Gastroesophageal sphincter (tissue), 4 donors: Measurements from ENCODE around the gene NAPG. TPM values are rescaled to one million over a fixed set of nuclear protein-coding genes. Genes with fewer than 3 reads are reported as not detected.
"Not testable (repeated sequence)": the region's sequence is repeated elsewhere in the genome, so short reads cannot be mapped to it uniquely, and the experiment has no call there.

Source experiments
- ATAC-seq: fragments of 150-250 bp; one replicate; pipeline ENCODE4 v1.9.1; 2016; ENCODE audit warnings: mild to moderate bottlenecking, moderate library complexity
- H3K27ac ChIP-seq, 4 donors: fragments of 200-600 bp; sonication (generic) in 3 of 4; 1 replicate in 3 of 4; 2 replicates in 1 of 4; pipeline ENCODE4 v1.5.1; 2016 to 2019
- H3K27me3 ChIP-seq: fragments of 200-600 bp; sonication (generic); one replicate; pipeline ENCODE4 v1.5.1; 2019
- H3K36me3 ChIP-seq, 2 donors: fragments of 200-600 bp; sonication (generic); one replicate each; pipeline ENCODE4 v1.5.1; 2019; ENCODE audit warnings: control low read depth in 1 of 2
- H3K4me1 ChIP-seq, 3 donors: fragments of 200-600 bp; sonication (generic); 1 replicate in 2 of 3; 2 replicates in 1 of 3; pipeline ENCODE4 v1.5.1; 2016 to 2019; ENCODE audit warnings: control low read depth in 2 of 3
- H3K4me3 ChIP-seq, 2 donors: fragments of 200-600 bp; sonication (generic); one replicate each; pipeline ENCODE4 v1.5.1; 2019; ENCODE audit warnings: mild to moderate bottlenecking in 1 of 2, moderate library complexity in 1 of 2
- H3K9me3 ChIP-seq, 3 donors: fragments of 200-600 bp; sonication (generic); one replicate each; pipeline ENCODE4 v1.5.1; 2017 to 2019; ENCODE audit warnings: control low read depth in 2 of 3
- CTCF ChIP-seq, 4 experiments: fragments of 200-600 bp in 2 of 4; fragments of 450-650 bp in 2 of 4; sonication (generic) in 1 of 4; IDR thresholded peaks; one replicate each; pipeline ENCODE4 v1.5.1; 2017 to 2019; ENCODE audit warnings: antibody characterized with exemption in 4 of 4, mild to moderate bottlenecking in 2 of 4, moderate library complexity in 2 of 4
- EP300 ChIP-seq: sonication (generic); formaldehyde crosslinking; IDR thresholded peaks from one replicate; pipeline ENCODE4 v1.6.1; 2017; ENCODE audit warnings: antibody characterized with exemption, mild to moderate bottlenecking
- POLR2A ChIP-seq, 2 donors: fragments of 450-650 bp; IDR thresholded peaks; one replicate each; pipeline ENCODE4 v1.6.1; 2017; ENCODE audit warnings: antibody characterized with exemption in 2 of 2, mild to moderate bottlenecking in 2 of 2, moderate library complexity in 1 of 2
- POLR2AphosphoS5 ChIP-seq: sonication (generic); formaldehyde crosslinking; IDR thresholded peaks from one replicate; pipeline ENCODE4 v1.6.1; 2017; ENCODE audit warnings: antibody characterized with exemption
- WGBS, 2 donors: methylation state at CpG; one replicate each; pipeline ENCODE4 v1.1.5; 2018; ENCODE audit warnings: low coverage in 1 of 2; 5-methylcytosine and 5-hydroxymethylcytosine counted together
- total RNA-seq, 4 donors: library from RNA; depleted of rRNA; stranded (reverse); fragments of >200 nt; gene quantifications; one replicate each; pipeline ENCODE4 v1.1.0, GENCODE V29; 2016

Gene NAPG
- total RNA-seq, 4 donors from 2014 or later = 39.2 to 57.5 (median 45.0) TPM

GRCh38 chr18:10500038-10500437 lies 25.8 kb upstream of the NAPG start:
- 50 to 100% methylated on average over 2 of the region's 2 CpGs for WGBS, 2 donors
- Histone ChIP-seq H3K9me3 (peaks cover 0 to 8% (median 0%) of the 10 kb centered on the region in 3 donors), H3K4me3 (no peak overlapping the region), H3K4me1 (no peaks in the 10 kb centered on the region), H3K36me3 (no peaks in the 10 kb centered on the region), H3K27me3 (no peaks in the 10 kb centered on the region), H3K27ac (no peak overlapping the region)
- ATAC-seq = no peak
- TF ChIP-seq CTCF (IDR thresholded peaks at IDR 0.05) (no peak), EP300 (no peak)

DNA sequence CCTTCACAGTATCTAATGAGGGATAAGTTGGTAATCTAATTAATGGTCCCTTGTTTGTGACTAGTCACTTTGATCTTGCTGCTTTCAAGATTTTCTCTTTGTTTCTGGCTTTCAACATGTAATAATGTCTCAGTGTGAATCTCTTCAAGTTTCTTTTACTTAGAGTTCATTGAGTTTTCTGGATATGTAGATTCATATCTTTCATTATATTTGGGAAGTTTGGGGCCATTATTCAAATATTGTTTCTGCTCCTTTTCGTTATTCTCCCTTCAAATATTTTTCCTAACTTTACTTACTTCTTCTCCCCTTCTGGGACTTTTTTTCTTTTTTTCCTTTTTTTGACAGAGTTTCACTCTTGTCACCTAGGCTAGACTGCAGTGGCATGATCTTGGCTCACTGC lies 21.1 kb upstream of the NAPG start:
- WGBS, 2 donors = 86% methylated on average over 1 of the region's 1 CpG; no CpG with 5 or more reads in 1 of the 2 donors
- ATAC-seq = no peak
- Histone ChIP-seq H3K27me3 (no peaks in the 10 kb centered on the region), H3K9me3 (peaks cover 0 to 27% (median 0%) of the 10 kb centered on the region in 3 donors), H3K36me3 (no peaks in the 10 kb centered on the region), H3K4me3 (no peak overlapping the region), H3K27ac (no peak overlapping the region), H3K4me1 (no peaks in the 10 kb centered on the region)
- TF ChIP-seq CTCF (IDR thresholded peaks at IDR 0.05) = no peak
- TF ChIP-seq POLR2AphosphoS5 = no peak
- no peak for TF ChIP-seq EP300

- H3K4me1 ChIP-seq, H3K4me3 ChIP-seq, H3K27me3 ChIP-seq, ATAC-seq, H3K27ac ChIP-seq, H3K36me3 ChIP-seq: not testable (repeated sequence)
- H3K9me3 ChIP-seq = peaks cover 0 to 27% (median 0%) of the 10 kb centered on the region in 3 donors
- WGBS, 2 donors = no CpG with 5 or more reads among the region's 19 CpGs
Measured at GRCh38 chr18:10505892-10506291, 19.9 kb upstream of the NAPG start.

DNA sequence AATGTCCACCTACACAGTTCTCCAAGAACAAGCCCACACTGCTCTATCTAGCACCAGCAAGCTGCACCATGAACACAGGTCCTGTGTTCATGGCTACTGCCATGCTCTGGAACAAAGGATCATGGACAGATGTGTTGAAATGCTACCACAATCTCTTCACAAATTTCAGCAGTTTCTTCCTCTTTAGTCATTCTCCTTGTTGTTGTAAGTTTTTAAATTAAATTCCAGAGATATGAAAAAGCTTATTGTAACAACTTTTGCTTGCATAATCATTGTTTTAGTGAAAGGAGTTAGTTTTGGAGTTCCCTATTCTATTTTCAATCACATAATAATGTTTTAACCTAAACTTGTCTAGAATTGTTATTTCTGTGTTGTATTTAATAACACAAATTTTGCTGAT lies 17.2 kb upstream of the NAPG start:
- H3K4me1 ChIP-seq = peaks cover 0 to 9% (median 0%) of the 10 kb centered on the region in 3 donors
- peaks cover 0 to 27% (median 0%) of the 10 kb centered on the region in 3 donors for H3K9me3 ChIP-seq
- no peaks in the 10 kb centered on the region for H3K27me3 ChIP-seq
- H3K4me3 ChIP-seq = no peak overlapping the region
- no peak overlapping the region for H3K27ac ChIP-seq
- ATAC-seq = no peak
- no peak for TF ChIP-seq POLR2A (IDR thresholded peaks at IDR 0.05)
- H3K36me3 ChIP-seq = no peaks in the 10 kb centered on the region

- Histone ChIP-seq H3K4me1 (peaks cover 0 to 32% (median 0%) of the 10 kb centered on the region in 3 donors), H3K27ac (no peak overlapping the region), H3K9me3 (peaks cover 0 to 18% (median 0%) of the 10 kb centered on the region in 3 donors), H3K36me3 (no peaks in the 10 kb centered on the region), H3K27me3 (no peaks in the 10 kb centered on the region), H3K4me3 (no peak overlapping the region)
- ATAC-seq = no peak
- WGBS, 2 donors = 64 to 86% methylated on average over 1 to 2 of the region's 2 CpGs
- no peak for TF ChIP-seq POLR2A (IDR thresholded peaks at IDR 0.05)
- TF ChIP-seq EP300 = no peak
- no peak for TF ChIP-seq CTCF (IDR thresholded peaks at IDR 0.05)
- TF ChIP-seq POLR2AphosphoS5 = no peak
Measured at GRCh38 chr18:10511236-10511635, 14.6 kb upstream of the NAPG start.

- H3K4me1 ChIP-seq = peaks cover 0 to 48% (median 10%) of the 10 kb centered on the region in 3 donors
- no peaks in the 10 kb centered on the region for H3K36me3 ChIP-seq
- H3K27me3 ChIP-seq = no peaks in the 10 kb centered on the region
- ATAC-seq = no peak
- H3K4me3 ChIP-seq = no peak overlapping the region
- no peaks in the 10 kb centered on the region for H3K9me3 ChIP-seq
- 38 to 40% methylated on average over 3 of the region's 3 CpGs for WGBS, 2 donors
- no peak for TF ChIP-seq CTCF (IDR thresholded peaks at IDR 0.05)
- no peak for TF ChIP-seq EP300
- TF ChIP-seq POLR2AphosphoS5 = peak; percentile 24
- peak overlapping the region in 2 of 4 donors; percentile 40 to 59 for H3K27ac ChIP-seq
Measured at GRCh38 chr18:10514082-10514481, 11.7 kb upstream of the NAPG start.
